ENCODE measurements around the gene IRX1.

The IRX1 gene

GRCh38 chr5:3601061-3601710 is 5.6 kb downstream of the IRX1 start:
- DNase-seq, result no peak

- DNase-seq, result no peak
Measured at GRCh38 chr5:3601911-3602782, 6.5 kb downstream of the IRX1 start.

GRCh38 chr5:3602785-3603502 is 7.3 kb downstream of the IRX1 start:
- peak; percentile 57 for DNase-seq

GRCh38 chr5:3604501-3604900 is 8.9 kb downstream of the IRX1 start:
- no peak for DNase-seq

GRCh38 chr5:3605298-3606010 is 9.8 kb downstream of the IRX1 start:
- no peak for DNase-seq

GRCh38 chr5:3606121-3606831 is 10.6 kb downstream of the IRX1 start:
- no peak for DNase-seq

GRCh38 chr5:3607541-3608181 is 12.0 kb downstream of the IRX1 start:
- no peak for DNase-seq

GRCh38 chr5:3609120-3609681 is 13.6 kb downstream of the IRX1 start:
- no peak for DNase-seq

GRCh38 chr5:3612591-3613042 is 17.0 kb downstream of the IRX1 start:
- no peak for DNase-seq

- no peak for DNase-seq
Measured at GRCh38 chr5:3613726-3614125, 18.1 kb downstream of the IRX1 start.

GRCh38 chr5:3615217-3615616 is 19.6 kb downstream of the IRX1 start:
- no peak for DNase-seq

GRCh38 chr5:3615829-3616228 is 20.2 kb downstream of the IRX1 start:
- no peak for DNase-seq

GRCh38 chr5:3619579-3619978 is 23.9 kb downstream of the IRX1 start:
- DNase-seq, result no peak

- no peak for DNase-seq
Measured at GRCh38 chr5:3622961-3623360, 27.3 kb downstream of the IRX1 start.

- DNase-seq, result no peak
Measured at GRCh38 chr5:3625626-3626025, 30.0 kb downstream of the IRX1 start.

GRCh38 chr5:3634061-3634460 is 38.4 kb downstream of the IRX1 start:
- DNase-seq, result no peak

- DNase-seq, result no peak
Measured at GRCh38 chr5:3639175-3639574, 43.5 kb downstream of the IRX1 start.

GRCh38 chr5:3642231-3642630 is 46.6 kb downstream of the IRX1 start:
- DNase-seq, result no peak

GRCh38 chr5:3650320-3650719 is 54.7 kb downstream of the IRX1 start:
- DNase-seq, result no peak

GRCh38 chr5:3650868-3651267 is 55.2 kb downstream of the IRX1 start:
- DNase-seq, result no peak
